Measurements from ENCODE around the gene DNAJC6.

Gene DNAJC6

DNA sequence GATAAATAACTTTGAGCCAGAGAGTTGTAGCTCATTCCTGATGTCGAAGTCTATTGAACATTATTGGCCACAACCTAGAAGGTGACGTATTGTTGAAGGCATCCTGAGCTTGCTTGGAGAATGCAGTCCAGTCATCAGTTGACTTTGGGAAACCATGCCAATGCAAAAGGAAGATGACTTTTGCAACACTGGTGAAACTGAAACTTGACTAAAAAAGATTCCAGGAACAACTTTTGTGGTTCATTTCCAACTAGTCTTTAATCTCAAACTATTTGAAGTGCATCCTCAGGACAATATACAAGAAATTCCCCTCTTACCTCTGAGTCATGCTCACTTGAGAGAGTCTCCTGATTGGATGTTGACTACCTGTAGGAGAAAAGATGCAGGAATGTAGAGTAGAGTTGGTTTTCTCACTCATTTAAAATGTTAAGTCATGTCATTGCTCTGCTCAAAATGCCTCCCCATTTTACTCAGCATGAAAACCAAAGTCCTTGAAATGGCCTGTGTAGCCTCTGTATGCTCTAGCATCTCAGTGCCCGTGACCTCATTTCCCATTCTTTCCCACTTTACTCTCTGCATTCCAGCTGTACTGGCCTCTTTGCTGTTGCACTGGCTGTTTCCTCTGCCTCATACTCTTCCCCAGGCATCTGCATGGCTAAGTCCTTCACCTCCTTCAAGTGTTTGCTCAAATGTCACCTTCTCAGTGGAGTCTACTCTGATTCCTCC is 86.7 kb downstream of the DNAJC6 start:
- no peak overlapping the region for H3K4me2 ChIP-seq (ENCODE audit: low read depth, low read length, poor library complexity, severe bottlenecking)
- H4K20me1 ChIP-seq (ENCODE audit: low read depth, low read length) = no peaks in the 10 kb centered on the region
- no peak overlapping the region for H3K4me3 ChIP-seq (ENCODE audit: insufficient read depth, low read length, poor library complexity, severe bottlenecking)
- no peaks in the 10 kb centered on the region for H3F3A ChIP-seq (ENCODE audit: insufficient read depth)
- H3K36me3 ChIP-seq (ENCODE audit: low read length) = no peaks in the 10 kb centered on the region
- H3K9ac ChIP-seq (ENCODE audit: low read length) = no peak overlapping the region
- no peaks in the 10 kb centered on the region for H3K9me2 ChIP-seq (replicated peaks; ENCODE audit: insufficient read depth, low read length)
- no peak for TF ChIP-seq CTCF (IDR thresholded peaks at IDR 0.05; ENCODE audit: insufficient read depth, low read length, poor library complexity, severe bottlenecking)
- no peak for TF ChIP-seq EZH2phosphoT487 (conservative IDR thresholded peaks at IDR 0.05; ENCODE audit: low read length)
- H3K9me3 ChIP-seq (ENCODE audit: insufficient read depth, low read length) = no peaks in the 10 kb centered on the region
- H3K79me2 ChIP-seq (ENCODE audit: insufficient read depth, low read length) = no peaks in the 10 kb centered on the region
- no peak overlapping the region for H3K27ac ChIP-seq (ENCODE audit: low read depth, low read length)
- no peak overlapping the region for H2AFZ ChIP-seq (ENCODE audit: low read depth, low read length, severe bottlenecking)
- no peaks in the 10 kb centered on the region for H3K27me3 ChIP-seq (ENCODE audit: low read length)

- no peaks in the 10 kb centered on the region for H3K36me3 ChIP-seq (ENCODE audit: low read length)
- H3K9me3 ChIP-seq (ENCODE audit: insufficient read depth, low read length) = no peaks in the 10 kb centered on the region
- no peak overlapping the region for H3K4me2 ChIP-seq (ENCODE audit: low read depth, low read length, poor library complexity, severe bottlenecking)
- no peak overlapping the region for H3K9ac ChIP-seq (ENCODE audit: low read length)
- H2AFZ ChIP-seq (ENCODE audit: low read depth, low read length, severe bottlenecking) = no peak overlapping the region
- no peak overlapping the region for H3K4me3 ChIP-seq (ENCODE audit: insufficient read depth, low read length, poor library complexity, severe bottlenecking)
- H3K27ac ChIP-seq (ENCODE audit: low read depth, low read length) = no peak overlapping the region
- no peak for TF ChIP-seq EZH2phosphoT487 (conservative IDR thresholded peaks at IDR 0.05; ENCODE audit: low read length)
- TF ChIP-seq CTCF (IDR thresholded peaks at IDR 0.05; ENCODE audit: insufficient read depth, low read length, poor library complexity, severe bottlenecking) = no peak
- no peaks in the 10 kb centered on the region for H3F3A ChIP-seq (ENCODE audit: insufficient read depth)
- no peaks in the 10 kb centered on the region for H3K79me2 ChIP-seq (ENCODE audit: insufficient read depth, low read length)
- H3K27me3 ChIP-seq (ENCODE audit: low read length) = no peaks in the 10 kb centered on the region
- H3K9me2 ChIP-seq (replicated peaks; ENCODE audit: insufficient read depth, low read length) = no peaks in the 10 kb centered on the region
- no peaks in the 10 kb centered on the region for H4K20me1 ChIP-seq (ENCODE audit: low read depth, low read length)
Observed at GRCh38 chr1:65398083-65398482, 88.7 kb downstream of the DNAJC6 start.

GRCh38 chr1:65399003-65399402 is 89.7 kb downstream of the DNAJC6 start:
- no peaks in the 10 kb centered on the region for H3K36me3 ChIP-seq (ENCODE audit: low read length)
- no peak overlapping the region for H3K9ac ChIP-seq (ENCODE audit: low read length)
- no peaks in the 10 kb centered on the region for H3F3A ChIP-seq (ENCODE audit: insufficient read depth)
- H3K9me2 ChIP-seq (replicated peaks; ENCODE audit: insufficient read depth, low read length) = no peaks in the 10 kb centered on the region
- H3K4me2 ChIP-seq (ENCODE audit: low read depth, low read length, poor library complexity, severe bottlenecking) = no peak overlapping the region
- no peaks in the 10 kb centered on the region for H3K79me2 ChIP-seq (ENCODE audit: insufficient read depth, low read length)
- TF ChIP-seq CTCF (IDR thresholded peaks at IDR 0.05; ENCODE audit: insufficient read depth, low read length, poor library complexity, severe bottlenecking) = no peak
- TF ChIP-seq EZH2phosphoT487 (conservative IDR thresholded peaks at IDR 0.05; ENCODE audit: low read length) = no peak
- H4K20me1 ChIP-seq (ENCODE audit: low read depth, low read length) = no peaks in the 10 kb centered on the region
- H3K9me3 ChIP-seq (ENCODE audit: insufficient read depth, low read length) = no peaks in the 10 kb centered on the region
- no peak overlapping the region for H3K4me3 ChIP-seq (ENCODE audit: insufficient read depth, low read length, poor library complexity, severe bottlenecking)
- no peak overlapping the region for H2AFZ ChIP-seq (ENCODE audit: low read depth, low read length, severe bottlenecking)
- no peaks in the 10 kb centered on the region for H3K27me3 ChIP-seq (ENCODE audit: low read length)
- H3K27ac ChIP-seq (ENCODE audit: low read depth, low read length) = no peak overlapping the region
